Tibial artery (tissue), 4 donors: Measurements from ENCODE around the gene MMP8.

Source experiments
- DNase-seq, 2 donors: peaks; one replicate each; pipeline ENCODE4 v3.0.0-alpha.2; 2019
- H3K27ac ChIP-seq, 2 donors: fragments of 200-600 bp; sonication (generic) in 1 of 2; 1 replicate in 1 of 2; 2 replicates in 1 of 2; pipeline ENCODE4 v1.5.1; 2018 to 2019; ENCODE audit warnings: mild to moderate bottlenecking in 1 of 2
- H3K27me3 ChIP-seq, 2 donors: fragments of 200-600 bp; sonication (generic) in 1 of 2; one replicate each; pipeline versions ENCODE4 v1.5.1 to v1.6.0; 2016 to 2019
- H3K36me3 ChIP-seq, 3 donors: fragments of 200-600 bp; sonication (generic) in 2 of 3; one replicate each; pipeline ENCODE4 v1.5.1; 2016 to 2019; ENCODE audit warnings: mild to moderate bottlenecking in 2 of 3
- H3K4me1 ChIP-seq, 4 donors: fragments of 200-600 bp; sonication (generic) in 2 of 4; 1 replicate in 3 of 4; 2 replicates in 1 of 4; pipeline ENCODE4 v1.5.1; 2016 to 2019
- H3K4me3 ChIP-seq, 2 donors: fragments of 200-600 bp; sonication (generic) in 1 of 2; 1 replicate in 1 of 2; 2 replicates in 1 of 2; pipeline ENCODE4 v1.5.1; 2018 to 2019; ENCODE audit warnings: mild to moderate bottlenecking in 2 of 2
- H3K9me3 ChIP-seq, 3 donors: fragments of 200-600 bp; sonication (generic) in 1 of 3; one replicate each; pipeline ENCODE4 v1.5.1; 2016 to 2019
- CTCF ChIP-seq, 2 experiments: fragments of 200-600 bp in 1 of 2; fragments of 450-650 bp in 1 of 2; IDR thresholded peaks; one replicate each; pipeline ENCODE4 v1.5.1; 2017 to 2019; ENCODE audit warnings: antibody characterized with exemption in 2 of 2, mild to moderate bottlenecking in 1 of 2, moderate library complexity in 1 of 2
- intact Hi-C: fragments of 100-400 bp; cut with DNase I; formaldehyde crosslinking; loops from one replicate; pipeline ENCODE4 v1.15.0; 2023; ENCODE audit warnings: low total_unique reads

The MMP8 gene, protein sequence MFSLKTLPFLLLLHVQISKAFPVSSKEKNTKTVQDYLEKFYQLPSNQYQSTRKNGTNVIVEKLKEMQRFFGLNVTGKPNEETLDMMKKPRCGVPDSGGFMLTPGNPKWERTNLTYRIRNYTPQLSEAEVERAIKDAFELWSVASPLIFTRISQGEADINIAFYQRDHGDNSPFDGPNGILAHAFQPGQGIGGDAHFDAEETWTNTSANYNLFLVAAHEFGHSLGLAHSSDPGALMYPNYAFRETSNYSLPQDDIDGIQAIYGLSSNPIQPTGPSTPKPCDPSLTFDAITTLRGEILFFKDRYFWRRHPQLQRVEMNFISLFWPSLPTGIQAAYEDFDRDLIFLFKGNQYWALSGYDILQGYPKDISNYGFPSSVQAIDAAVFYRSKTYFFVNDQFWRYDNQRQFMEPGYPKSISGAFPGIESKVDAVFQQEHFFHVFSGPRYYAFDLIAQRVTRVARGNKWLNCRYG

DNA sequence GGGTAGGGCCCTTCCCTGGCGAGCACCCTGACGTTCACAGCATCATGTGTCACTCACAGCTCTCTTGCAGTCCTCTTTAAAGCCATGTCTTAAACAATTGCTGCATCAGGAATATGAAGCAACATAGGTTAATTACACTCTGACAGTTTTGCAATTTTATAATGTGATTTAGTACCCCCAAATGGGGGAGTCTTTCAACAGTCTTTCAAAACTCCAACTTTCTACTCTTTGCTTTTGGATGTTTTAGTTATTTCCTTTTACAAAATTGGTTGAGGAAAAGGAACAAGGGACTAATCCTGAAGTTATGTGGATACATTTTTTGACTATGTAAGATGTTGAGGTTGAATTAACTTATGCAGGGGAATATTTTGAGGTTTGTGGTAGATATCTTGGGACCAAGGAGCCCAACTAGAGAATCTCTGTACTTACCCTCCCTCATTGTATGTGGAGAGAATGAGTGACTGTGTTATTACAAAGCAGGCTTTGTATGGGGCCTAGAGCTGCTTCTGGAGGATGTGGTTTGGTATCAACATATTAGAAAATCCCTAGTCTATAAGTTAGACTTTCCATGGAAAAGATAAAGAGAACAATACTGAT lies at the start of gene MMP8:
MMP8 (minus strand) TSS at position 51 of the 597 bp plus-strand sequence. CDS start 99 bp downstream, outside the sequence.
- intact Hi-C loops = no loop called here
- no peak for DNase-seq
- Histone ChIP-seq H3K9me3 (no peaks in the 10 kb centered on the region), H3K36me3 (no peaks in the 10 kb centered on the region), H3K4me3 (no peak within 1 kb of the TSS), H3K4me1 (no peaks in the 10 kb centered on the region), H3K27ac (no peak within 1 kb of the TSS), H3K27me3 (no peaks in the 10 kb centered on the region)
- no peak for TF ChIP-seq CTCF (IDR thresholded peaks at IDR 0.05)

DNA sequence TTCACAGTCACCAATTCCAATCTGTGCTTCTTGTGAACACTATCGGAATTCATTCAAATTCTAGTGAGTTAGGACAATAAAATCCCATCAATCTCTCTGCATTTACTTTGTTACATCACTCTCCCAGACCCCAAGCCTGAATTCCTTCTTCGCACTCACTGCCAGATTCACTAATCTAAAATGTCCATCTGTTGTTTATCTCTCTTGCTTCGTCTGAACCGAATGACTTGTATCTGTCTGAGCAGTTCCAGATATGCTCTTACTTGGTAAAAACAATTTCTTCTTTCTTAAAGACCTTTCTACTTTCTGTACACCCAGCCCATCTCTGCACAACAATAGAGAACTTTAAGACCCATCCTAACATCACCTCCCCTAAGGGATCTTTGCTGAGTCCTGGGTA lies 48.6 kb upstream of the MMP8 start:
- no peak overlapping the region for H3K4me3 ChIP-seq
- TF ChIP-seq CTCF (IDR thresholded peaks at IDR 0.05) = no peak

GRCh38 chr11:102771351-102771750 lies 46.6 kb upstream of the MMP8 start:
- Histone ChIP-seq H3K4me3 (no peak overlapping the region), H3K27ac (no peak overlapping the region), H3K36me3 (no peaks in the 10 kb centered on the region), H3K4me1 (no peaks in the 10 kb centered on the region), H3K9me3 (no peaks in the 10 kb centered on the region), H3K27me3 (no peaks in the 10 kb centered on the region)
- no peak for DNase-seq
- intact Hi-C loops = no loop called here
- no peak for TF ChIP-seq CTCF (IDR thresholded peaks at IDR 0.05)

More for the DNA sequence above, 48.6 kb upstream of the MMP8 start:
- H3K27me3 ChIP-seq = no peaks in the 10 kb centered on the region
- intact Hi-C loops = no loop called here
- no peaks in the 10 kb centered on the region for H3K9me3 ChIP-seq
- H3K27ac ChIP-seq = no peak overlapping the region
- H3K4me1 ChIP-seq = no peaks in the 10 kb centered on the region
- no peak for DNase-seq
- no peaks in the 10 kb centered on the region for H3K36me3 ChIP-seq

GRCh38 chr11:102770191-102770590 lies 45.4 kb upstream of the MMP8 start:
- intact Hi-C loops = no loop called here
- H3K9me3 ChIP-seq = no peaks in the 10 kb centered on the region
- no peaks in the 10 kb centered on the region for H3K36me3 ChIP-seq
- TF ChIP-seq CTCF (IDR thresholded peaks at IDR 0.05) = no peak
- H3K4me3 ChIP-seq = no peak overlapping the region
- no peaks in the 10 kb centered on the region for H3K4me1 ChIP-seq
- no peak overlapping the region for H3K27ac ChIP-seq
- H3K27me3 ChIP-seq = no peaks in the 10 kb centered on the region
- no peak for DNase-seq

GRCh38 chr11:102767800-102768199 lies 43.0 kb upstream of the MMP8 start:
- no peak for DNase-seq
- no peaks in the 10 kb centered on the region for H3K9me3 ChIP-seq
- no peak overlapping the region for H3K4me3 ChIP-seq
- H3K27me3 ChIP-seq = no peaks in the 10 kb centered on the region
- H3K27ac ChIP-seq = no peak overlapping the region
- no peaks in the 10 kb centered on the region for H3K36me3 ChIP-seq
- no peaks in the 10 kb centered on the region for H3K4me1 ChIP-seq
- intact Hi-C loops = no loop called here
- TF ChIP-seq CTCF (IDR thresholded peaks at IDR 0.05) = no peak
